Measurements from ENCODE around the gene VASP. TPM values are rescaled to one million over a fixed set of nuclear protein-coding genes. Genes with fewer than 3 reads are reported as not detected.
A peak's percentile ranks its signal among the peaks of the same experiment; 100 is the strongest.

The VASP gene
- total RNA-seq, 4 donors from 2014 or later: 81.7 to 123 (median 112) TPM

DNA sequence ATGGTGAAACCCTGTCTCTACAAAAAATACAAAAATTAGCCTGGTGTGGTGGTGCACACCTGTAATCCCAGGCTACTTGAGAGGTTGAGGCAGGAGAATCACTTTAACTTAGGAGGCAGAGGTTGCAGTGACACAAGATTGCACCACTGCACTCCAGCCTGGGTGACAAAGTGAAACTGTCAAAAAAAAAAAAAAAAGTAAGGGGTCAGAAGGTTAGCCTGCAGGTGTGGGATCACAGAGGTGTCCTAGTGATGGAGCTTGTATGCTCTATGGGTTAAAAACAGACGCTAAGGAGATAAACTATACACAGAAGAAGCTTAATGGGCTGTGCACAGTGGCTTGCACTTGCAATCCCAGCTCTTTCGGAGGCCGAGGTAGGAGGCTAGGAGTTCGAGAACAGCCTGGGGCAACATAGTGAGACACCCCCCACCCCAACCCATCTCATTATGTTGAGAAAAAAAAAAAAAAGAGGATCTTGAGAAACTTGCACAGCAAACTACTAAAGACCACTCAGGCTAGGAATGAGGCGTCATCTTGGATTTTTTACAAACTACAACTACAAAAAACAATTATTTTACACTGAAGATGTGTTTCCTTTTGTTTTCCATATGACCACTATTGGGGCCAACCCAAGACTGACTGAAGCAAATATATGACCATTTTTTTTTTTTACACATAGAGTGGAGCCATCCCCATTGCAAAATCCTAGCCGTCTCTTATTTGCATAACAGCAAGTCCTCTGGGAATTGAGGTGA, 31.6 kb upstream of the VASP start:
- H3K36me3 ChIP-seq: no peaks in the 10 kb centered on the region
- no peaks in the 10 kb centered on the region for H3K27me3 ChIP-seq
- TF ChIP-seq CTCF (IDR thresholded peaks at IDR 0.05): no peak
- TF ChIP-seq POLR2A (IDR thresholded peaks at IDR 0.05): no peak
- no peak overlapping the region for H3K27ac ChIP-seq
- H3K9me3 ChIP-seq: no peaks in the 10 kb centered on the region
- no peak overlapping the region for H3K4me3 ChIP-seq
- peaks cover 0 to 10% (median 0%) of the 10 kb centered on the region in 4 donors for H3K4me1 ChIP-seq
- DNase-seq: no peak

DNA sequence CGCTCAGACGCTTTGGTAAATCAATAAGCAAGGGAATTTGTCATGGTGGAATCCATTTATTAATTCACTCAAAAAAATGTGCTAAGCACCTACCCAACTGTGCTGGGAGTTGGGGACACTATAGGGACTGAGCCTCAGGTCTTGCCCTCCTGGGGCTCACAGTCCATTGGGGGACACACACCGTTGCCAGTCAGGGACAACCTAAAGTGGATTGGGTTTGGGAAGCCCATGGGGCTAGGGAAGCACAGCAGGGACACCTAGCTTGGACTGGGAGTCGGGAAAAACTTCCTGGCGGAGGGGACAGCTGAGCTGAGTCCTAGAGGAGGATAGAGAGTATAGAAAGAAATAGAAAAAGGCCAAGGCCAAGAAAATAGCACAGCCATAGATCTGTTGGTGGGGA, 31.0 kb upstream of the VASP start:
- TF ChIP-seq CTCF (IDR thresholded peaks at IDR 0.05): no peak
- Histone ChIP-seq H3K4me3 (no peak overlapping the region), H3K27me3 (no peaks in the 10 kb centered on the region), H3K36me3 (no peaks in the 10 kb centered on the region), H3K27ac (no peak overlapping the region), H3K9me3 (no peaks in the 10 kb centered on the region), H3K4me1 (peaks cover 0 to 10% (median 0%) of the 10 kb centered on the region in 4 donors)
- DNase-seq: no peak

GRCh38 chr19:45477186-45477585, 30.1 kb upstream of the VASP start:
- H3K9me3 ChIP-seq: no peaks in the 10 kb centered on the region
- no peak for TF ChIP-seq POLR2A (IDR thresholded peaks at IDR 0.05)
- TF ChIP-seq CTCF (IDR thresholded peaks at IDR 0.05): no peak
- no peaks in the 10 kb centered on the region for H3K27me3 ChIP-seq
- DNase-seq: no peak
- no peak overlapping the region for H3K4me3 ChIP-seq
- H3K27ac ChIP-seq: peak overlapping the region in 1 of 4 donors; percentile 10
- H3K4me1 ChIP-seq: peaks cover 0 to 10% (median 0%) of the 10 kb centered on the region in 4 donors
- H3K36me3 ChIP-seq: no peaks in the 10 kb centered on the region

DNA sequence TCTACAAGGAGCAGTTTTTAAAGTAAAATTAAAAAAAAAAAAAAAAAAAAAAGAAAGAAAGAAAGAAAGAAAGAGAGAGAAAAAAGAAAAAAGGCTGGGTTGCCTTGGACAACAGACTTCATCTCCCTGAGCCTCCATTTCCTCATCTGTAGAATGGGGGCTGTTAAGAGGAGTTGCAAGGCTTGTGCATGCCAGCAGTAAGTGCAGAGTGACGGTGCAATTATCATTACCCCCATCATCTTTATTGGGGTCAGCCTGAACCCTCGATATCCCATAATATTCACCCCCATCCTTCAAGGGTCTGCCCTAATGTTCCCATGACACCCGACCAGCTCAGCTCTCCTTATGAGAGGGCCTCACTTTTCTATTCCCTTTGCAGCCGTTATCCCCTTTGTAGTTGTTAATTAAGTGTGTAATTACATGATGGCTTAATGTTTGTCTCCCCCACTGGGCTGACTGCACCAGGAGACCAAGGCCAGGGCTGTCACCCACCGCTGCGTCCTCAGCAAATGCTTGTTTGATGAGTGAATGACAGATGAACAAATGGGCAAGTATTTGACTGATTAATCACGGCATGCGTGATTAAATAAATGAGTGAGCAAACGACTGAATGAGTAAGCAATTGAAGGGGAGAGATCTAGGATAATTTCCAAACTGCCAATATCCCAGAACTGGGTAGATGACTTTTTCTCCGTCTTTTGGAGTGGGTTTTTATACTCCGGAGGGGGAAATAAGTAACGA, 29.4 kb upstream of the VASP start:
- Histone ChIP-seq H3K27me3 (no peaks in the 10 kb centered on the region), H3K4me1 (peaks cover 0 to 10% (median 0%) of the 10 kb centered on the region in 4 donors), H3K9me3 (no peaks in the 10 kb centered on the region), H3K4me3 (peak overlapping the region; percentile 40 to 54 (median 46)), H3K27ac (peak overlapping the region; percentile 84 to 95 (median 88)), H3K36me3 (no peaks in the 10 kb centered on the region)
- no peak for DNase-seq
- TF ChIP-seq POLR2A (IDR thresholded peaks at IDR 0.05): no peak
- no peak for TF ChIP-seq CTCF (IDR thresholded peaks at IDR 0.05)

DNA sequence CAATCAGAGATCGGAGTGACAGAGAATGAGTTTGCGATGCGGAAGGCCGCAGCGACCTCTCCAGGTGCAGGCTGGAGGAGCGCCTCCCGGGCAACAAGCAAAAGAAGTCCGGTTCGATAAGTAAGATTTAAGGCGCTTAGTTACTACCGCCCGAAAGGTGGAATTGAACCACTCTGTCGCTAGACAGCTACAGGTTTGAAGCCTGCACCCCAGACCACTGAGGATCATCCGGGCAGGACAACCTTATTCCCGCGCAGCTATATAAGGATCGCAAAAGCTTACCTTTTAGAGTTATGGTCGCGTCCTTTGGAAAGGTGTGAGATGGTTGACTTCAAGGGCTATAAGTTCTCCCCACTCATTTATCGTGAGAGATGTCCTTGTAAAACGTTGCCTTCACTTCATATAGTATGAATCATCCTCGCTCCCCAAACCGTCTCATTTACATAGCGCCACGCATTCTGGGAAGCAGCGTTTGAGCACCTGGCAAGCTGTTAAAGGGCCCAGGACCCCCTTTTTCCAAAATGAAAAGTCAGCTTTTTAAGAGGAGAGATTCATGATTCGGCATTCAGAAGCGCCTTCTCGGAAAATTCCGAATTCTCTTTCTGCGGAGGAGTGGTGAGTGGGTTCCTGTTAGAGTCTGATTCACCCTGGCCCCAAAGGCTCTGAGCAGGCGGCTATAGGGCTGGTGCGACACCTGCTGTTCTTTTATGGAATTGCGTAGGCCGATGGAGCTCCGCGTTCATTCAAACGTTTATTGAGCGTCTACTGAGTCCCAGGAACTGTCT, 28.6 kb upstream of the VASP start:
- Histone ChIP-seq H3K9me3 (no peaks in the 10 kb centered on the region), H3K27me3 (no peaks in the 10 kb centered on the region), H3K27ac (peak overlapping the region; percentile 84 to 95 (median 88)), H3K36me3 (no peaks in the 10 kb centered on the region), H3K4me1 (peaks cover 0 to 10% (median 0%) of the 10 kb centered on the region in 4 donors), H3K4me3 (peak overlapping the region; percentile 40 to 54 (median 46))
- peak; percentile 82 to 94 (median 87) for DNase-seq
- peak; percentile 42 to 55 for TF ChIP-seq POLR2A (IDR thresholded peaks at IDR 0.05)
- TF ChIP-seq CTCF (IDR thresholded peaks at IDR 0.05): peak; percentile 97 to 99 (median 98)
